ENCODE measurements around the gene GP9. TPM values are rescaled to one million over a fixed set of nuclear protein-coding genes. Genes with fewer than 3 reads are reported as not detected.
A peak's percentile ranks its signal among the peaks of the same experiment; 100 is the strongest.
"Not testable (repeated sequence)": the region's sequence is repeated elsewhere in the genome, so short reads cannot be mapped to it uniquely, and the experiment has no call there.

The GP9 gene
- total RNA-seq, 1 donor from 2014 or later, result not detected

DNA sequence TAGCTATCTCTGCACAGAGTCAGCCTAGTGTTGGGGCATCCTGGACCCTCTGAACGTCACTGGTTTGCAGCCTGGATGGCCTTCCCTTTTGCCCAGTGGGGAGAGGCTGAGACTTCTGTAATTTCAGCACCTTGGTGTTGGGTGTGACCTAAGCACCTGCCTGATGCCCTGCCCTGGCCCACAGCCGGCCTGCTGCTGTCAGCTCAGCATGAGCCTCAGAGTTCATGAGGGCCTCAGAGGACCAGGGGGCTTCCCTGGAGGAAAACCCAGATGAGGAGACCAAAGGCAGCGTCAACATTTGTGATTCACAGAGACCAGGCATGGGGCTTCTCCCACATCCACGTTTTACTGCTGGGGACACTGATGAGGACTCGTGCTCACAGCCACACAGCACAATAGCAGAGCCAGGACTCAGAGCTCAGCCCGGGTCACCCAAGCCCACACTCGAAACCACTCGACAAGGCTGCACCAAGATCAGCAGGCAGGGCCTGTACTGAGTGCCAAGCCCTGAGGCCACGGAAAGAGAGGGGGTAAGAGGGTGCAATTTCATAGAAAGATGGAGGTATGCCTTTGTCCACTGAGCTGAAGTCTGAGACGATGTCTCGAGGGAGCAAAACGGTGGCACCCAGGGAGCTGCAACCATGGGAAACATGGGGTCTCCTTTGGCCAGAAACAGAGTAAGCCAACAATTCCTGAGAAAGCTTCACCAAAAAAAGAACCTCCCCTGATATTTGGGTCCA, 9.9 kb upstream of the GP9 start:
- DNase-seq (ENCODE audit: low read depth in 2 of 2), result no peak

DNA sequence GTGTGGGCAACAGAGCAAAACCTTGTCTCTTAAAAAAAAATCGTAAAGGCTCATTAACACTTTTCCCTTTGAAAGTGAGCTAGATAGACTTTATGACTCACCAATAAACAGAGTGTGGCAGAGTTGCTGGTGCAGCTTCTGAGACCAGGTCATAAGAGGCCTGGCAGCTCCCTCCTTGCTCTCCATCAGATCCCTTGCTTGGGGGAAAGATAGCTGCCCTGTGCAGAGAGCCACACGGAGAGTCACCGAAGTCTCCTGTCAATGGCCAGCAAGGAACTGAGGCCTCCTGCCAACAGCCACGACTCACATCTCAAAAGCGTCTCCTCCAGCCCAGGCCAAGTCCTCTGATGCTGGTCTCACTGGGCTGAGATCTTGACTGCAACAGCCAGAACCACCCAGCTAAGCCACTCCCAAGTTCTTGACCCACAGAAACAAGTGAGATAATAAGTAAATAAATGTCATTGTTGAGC, 8.7 kb upstream of the GP9 start:
- DNase-seq (ENCODE audit: low read depth in 2 of 2), result no peak

DNA sequence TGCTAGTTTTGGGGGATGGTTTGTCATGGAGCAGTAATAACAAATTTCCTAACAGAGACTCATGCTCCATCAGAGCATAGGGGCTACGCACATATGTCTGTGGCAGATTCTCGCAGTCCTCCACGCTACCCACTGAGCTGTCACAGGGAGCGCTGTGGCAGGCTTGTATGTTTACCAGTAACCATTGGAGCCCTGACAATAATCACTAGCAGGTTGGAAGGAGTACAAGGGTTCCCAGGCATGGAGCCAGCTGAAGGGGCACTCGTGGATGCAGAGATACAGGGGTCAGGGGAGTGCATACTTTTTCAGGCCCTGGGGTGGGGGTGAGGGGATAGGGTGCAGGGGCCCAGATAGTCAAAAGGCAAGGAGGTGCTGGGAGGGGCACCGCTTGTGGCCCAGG, 7.9 kb upstream of the GP9 start:
- peak; percentile 16 to 95 for DNase-seq (ENCODE audit: low read depth in 2 of 2)

DNA sequence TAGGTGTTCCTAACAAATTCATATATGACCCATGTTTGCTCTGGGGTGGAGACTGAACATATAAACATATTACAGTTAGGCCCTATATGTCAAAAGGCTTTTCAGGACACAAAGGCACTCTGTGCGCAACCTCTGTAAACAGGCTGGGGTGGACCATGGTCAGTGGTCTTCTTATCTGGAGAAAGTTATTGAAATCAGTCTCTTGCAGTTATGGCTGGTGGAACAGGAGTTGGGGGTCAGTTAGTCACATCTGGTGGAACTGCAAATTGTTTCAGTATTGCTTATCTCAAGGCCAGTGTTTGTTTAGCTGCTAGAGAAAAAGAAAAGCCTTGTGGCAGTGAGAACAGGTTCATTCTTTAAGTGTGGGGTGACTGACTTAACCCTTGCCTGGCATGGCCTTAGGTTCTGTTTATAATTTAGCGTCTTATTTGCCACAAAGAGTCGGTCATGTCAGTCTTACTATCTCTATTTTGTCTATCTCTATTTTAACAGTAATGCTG, 5.9 kb upstream of the GP9 start:
- no peak for DNase-seq (ENCODE audit: low read depth in 2 of 2)

DNA sequence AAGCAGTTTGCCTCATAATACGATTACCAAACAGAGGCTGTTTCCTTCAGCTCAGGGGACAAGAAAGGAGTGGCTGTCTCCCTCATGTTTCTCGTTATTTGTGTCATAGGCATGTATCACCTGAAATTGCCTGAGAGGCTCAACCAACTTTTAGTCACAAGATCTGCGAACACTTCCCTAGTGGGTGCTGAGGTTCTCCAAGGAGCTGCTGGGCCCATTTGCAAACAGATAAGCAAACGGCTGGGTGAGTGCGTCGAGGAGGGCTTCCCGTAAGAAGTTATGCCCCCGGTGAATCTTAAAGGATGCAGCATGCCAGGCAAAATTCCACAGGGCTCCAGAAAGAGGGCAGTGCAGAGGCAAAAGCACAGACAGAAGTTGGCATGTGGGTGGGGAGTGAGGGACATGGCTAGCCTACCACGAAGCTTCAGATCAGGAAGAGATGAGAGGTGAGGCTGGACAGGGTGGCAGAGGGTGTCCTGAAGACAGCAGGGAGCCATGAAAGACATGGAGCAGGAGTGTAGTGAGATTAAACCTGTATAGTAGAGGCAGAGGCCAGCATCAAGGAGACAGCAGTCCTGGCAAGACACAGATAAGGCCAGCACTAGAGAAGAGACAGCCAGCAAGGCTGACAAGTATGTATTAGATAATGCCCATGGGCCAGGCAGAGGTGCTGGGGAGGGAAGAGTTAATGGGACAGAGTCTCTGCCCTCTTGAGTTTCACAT, 4.0 kb upstream of the GP9 start:
- no peak for DNase-seq (ENCODE audit: low read depth in 2 of 2)

DNA sequence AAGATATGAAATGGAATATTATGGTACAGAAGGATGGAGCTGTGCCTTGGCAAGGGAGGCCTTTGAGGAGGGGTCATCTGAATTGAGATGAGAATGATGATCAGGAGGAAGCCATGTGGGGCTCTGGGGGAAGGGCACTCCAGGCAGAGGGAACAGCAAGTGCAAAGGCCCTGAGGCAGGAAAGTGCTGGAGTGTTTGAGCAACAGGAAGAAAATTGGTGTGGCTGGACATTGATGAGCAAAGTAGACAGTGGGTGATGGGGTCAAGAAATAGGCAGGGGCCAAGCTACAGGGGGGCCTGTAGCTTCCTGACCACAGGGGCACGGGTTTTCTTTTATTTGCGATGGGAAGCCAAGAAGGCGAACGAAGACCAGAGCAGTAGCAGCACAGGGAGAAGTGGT, 3.3 kb upstream of the GP9 start:
- no peak for DNase-seq (ENCODE audit: low read depth in 2 of 2)

DNA sequence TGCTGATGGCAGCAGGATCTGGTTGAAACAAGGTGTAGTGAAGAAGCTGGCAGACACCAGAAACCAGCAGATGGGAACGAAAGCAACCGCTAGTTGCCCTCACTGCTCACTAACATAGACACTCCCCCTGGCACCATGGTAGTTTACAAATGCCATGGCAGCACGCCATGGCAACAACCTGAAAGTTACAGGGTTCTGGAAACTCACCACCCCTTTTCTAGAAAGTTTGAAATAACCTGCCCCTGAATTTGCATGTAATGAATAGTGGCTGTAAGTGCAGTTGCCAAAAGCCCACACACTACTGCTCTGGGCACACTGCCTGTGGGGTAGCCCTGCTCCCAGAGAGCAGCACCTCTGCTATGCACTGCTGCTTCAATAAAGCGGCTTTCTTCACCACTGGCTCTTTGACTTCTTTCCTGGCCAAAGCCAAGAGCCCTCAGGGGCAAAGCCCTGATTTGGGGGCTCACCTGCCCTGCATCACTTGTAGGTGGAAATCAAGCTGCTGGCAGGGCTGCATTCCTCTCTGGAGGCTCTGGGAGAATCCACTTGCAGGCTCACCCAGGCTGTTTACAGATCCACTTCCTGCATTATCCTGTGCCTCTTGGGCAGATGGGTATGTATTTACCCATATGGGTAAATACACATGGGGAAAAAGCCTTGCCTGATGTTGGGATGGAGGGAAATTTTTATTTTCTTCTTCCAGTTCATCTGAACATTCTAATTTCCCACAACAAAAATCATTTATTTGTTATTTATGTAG, 2.0 kb upstream of the GP9 start:
- DNase-seq (ENCODE audit: low read depth in 2 of 2), result no peak

DNA sequence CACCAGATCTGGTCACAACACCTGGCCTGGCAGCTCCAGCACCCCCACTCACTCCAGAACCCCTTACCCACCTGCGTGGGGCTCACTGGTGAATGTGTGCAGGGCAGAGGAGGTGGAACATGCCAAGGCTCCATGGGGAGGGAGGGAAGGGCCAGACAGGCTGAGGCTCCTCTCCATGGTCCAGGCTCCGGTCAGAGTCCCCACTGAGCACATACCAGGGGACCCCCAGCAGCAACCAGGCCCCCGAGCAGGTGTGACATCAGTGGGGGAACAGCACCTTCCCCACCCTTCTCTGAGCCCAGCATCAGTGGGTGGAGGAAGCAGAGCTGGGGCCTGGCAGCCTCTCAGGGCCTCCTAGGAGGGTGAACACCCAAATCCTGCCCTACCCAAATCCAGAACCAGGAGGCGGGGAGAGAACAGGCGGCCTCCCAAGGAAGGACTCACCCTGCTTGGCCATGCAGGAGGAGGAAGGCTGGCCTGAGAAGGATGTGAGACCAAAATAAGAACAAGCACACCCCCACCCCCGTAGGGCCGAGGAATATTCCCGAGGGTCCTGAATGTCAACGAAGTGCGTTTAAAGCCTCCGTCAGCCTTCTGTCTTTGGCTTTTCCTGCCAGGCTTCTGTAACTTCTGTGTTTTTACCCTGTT, 1.1 kb upstream of the GP9 start:
- DNase-seq (ENCODE audit: low read depth in 2 of 2), result no peak

DNA sequence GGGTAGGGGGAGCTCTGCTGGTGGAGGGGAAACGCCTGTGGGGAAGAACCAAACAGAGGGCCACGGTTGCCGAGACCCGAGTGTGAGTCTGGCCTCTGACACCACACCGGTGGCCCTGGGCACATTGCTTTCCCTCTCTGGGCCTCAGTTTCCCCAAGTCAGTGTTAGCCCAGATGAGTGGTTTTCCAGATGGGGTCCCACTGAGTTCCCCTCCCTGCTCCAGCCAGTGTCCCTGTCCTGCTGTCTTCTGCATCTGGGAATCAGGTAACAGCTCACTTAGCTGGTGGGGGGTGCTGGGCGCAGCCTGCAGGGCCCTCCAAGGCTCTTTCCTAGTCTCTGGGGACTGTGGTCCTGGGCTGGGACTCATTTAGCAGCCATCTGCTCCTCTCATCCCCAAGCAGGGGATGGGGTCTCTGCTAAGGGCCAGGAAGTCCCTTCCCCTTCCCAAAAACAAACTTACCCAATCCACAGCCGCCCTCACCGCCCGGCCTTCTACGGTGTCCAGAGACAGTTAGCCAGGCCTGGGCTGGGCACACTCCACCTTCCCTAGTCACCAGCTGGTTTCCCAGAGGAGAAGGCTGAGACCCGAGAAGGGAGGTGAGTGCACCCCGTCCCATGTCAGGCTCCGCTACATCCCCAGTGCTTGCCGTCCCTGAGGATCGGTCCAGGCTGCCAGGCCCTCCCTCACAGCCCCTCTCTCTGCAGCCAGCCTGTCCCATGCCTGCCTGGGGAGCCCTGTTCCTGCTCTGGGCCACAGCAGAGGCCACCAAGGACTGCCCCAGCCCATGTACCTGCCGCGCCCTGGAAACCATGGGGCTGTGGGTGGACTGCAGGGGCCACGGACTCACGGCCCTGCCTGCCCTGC, 676 bp downstream of the GP9 start:
- no peak for DNase-seq (ENCODE audit: low read depth in 2 of 2)

DNA sequence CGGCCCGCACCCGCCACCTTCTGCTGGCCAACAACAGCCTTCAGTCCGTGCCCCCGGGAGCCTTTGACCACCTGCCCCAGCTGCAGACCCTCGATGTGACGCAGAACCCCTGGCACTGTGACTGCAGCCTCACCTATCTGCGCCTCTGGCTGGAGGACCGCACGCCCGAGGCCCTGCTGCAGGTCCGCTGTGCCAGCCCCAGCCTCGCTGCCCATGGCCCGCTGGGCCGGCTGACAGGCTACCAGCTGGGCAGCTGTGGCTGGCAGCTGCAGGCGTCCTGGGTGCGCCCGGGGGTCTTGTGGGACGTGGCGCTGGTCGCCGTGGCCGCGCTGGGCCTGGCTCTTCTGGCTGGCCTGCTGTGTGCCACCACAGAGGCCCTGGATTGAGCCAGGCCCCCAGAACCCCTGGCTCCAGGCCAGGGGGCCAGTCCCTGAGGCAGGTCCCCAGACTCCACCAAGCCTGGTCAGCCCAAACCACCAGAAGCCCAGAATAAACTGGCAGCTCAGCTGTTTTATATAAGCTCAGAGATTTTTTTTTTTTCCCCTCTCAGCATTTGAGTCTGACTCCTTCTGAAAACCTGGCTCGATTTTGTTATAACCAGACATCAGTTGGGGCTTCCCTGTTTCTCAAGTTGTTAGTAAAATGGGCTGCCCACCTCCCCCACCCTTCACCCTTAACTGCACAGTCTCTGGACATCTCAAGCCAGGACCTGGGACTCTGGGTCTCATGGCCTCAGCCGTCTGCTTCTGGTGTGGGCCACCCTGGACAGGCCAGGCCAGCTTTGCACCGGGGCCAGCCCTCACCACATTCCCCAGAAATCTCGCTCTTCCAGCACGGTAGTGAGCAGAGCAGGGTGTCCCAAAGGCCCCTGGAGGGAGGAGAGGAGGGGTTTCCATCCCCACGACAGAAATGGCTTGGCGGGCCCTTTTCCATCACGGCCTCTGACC, 1.6 kb downstream of the GP9 start:
- no peak for DNase-seq (ENCODE audit: low read depth in 2 of 2)

DNA sequence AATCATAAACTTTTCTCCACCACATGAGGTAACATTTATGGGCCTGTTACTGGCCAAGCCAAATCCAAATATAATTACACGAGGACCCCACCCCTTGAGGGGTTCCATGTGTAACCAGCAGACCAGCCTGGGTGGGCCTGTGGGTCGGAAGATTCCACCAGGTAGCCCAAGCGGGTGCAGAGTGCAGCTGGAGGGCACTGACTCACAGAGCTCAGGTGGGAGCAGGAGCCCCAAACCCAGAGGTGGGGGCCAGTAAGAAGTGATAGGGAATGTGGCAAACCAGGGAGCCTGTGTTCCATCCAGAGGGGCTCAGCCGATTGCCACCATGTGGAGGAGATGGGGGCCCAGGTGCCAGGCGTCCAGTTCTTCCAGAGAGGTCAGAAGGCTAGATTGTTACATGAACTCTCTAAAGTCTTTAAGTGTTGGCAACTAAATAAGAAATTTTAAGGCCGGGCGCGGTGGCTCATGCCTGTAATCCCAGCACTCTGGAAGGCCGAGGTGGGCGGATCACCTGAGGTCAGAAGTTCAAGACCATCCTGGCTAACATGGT, 2.6 kb downstream of the GP9 start:
- DNase-seq (ENCODE audit: low read depth in 2 of 2), result no peak

DNA sequence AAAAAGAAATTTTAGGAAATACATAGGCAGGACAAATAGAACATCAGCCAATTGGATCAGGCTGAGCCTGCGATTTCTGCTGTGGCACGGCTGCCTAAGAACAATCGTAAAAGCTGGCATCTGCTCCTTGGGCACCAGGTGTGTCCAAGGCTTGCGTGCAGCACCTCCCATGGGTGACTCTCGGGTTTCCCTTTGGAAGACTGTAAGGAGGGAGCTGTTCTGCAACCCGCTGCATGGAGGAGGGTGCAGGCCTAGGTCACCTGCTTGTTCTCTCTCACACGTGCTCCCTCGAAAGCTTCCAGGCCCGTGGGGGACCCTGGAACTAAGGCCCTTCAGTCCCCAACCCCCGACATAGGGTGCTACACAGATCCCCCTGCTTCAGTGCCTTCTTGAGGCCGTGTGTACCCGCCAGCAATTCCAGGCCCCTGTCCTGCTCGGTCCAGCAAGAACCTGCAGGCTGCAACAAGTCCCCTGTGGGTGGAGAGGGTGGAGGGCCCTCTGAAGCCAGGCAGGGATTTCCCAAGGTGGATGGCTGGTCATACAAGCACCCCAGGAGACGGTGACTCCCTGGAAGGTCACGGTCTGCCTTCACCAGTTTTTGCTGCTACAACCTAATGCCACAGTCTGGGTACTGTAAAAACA, 3.4 kb downstream of the GP9 start:
- no peak for DNase-seq (ENCODE audit: low read depth in 2 of 2)

DNA sequence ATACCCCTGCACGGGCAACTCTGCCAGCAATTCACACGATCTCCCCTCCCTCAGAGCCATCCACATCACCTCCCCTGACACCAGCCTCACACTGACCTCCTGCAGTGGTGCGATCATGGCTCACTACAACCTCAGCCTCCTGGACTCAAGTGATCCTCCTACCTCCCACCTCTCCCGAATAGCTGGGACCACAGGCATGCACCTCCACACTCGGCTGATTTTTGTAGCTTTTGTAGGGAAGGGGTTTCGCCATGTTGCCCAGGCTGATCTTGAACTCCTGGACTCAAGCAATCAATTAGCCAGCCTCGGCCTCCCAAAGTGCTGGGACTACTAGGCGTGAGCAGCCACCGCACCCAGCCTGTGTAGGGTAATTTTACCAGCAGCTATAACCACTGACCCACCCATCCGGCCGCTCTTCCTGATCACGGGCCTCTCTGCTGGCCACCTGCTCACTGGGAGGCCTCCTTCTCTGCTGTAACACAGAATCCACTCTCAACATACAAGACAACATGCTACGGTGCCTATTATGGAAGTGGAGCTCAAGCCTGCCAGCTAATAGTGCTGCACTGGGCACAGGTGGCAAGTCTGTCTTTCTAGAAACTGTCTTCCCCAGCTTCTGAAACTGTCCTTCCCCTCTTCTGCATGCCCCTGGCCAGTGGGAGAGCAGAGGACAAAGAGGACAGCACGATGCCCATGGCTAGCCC, 4.6 kb downstream of the GP9 start:
- no peak for DNase-seq (ENCODE audit: low read depth in 2 of 2)

DNA sequence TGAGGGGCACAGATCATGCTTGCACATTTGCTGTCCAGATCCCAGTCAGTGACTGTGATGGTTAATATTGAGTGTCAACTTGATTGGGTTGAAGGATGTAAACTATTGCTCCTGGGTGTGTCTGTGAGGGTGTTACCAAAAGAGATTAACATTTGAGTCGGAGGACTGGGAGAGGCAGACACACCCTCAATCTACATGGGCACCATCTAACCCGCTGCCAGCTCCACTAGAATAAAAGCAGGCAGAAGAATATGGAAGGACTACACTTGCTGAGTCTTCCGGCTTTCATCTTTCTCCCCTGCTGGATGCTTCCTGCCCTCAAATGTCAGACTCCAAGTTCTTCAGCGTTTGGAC, 5.1 kb downstream of the GP9 start:
- no peak for DNase-seq (ENCODE audit: low read depth in 2 of 2)

DNA sequence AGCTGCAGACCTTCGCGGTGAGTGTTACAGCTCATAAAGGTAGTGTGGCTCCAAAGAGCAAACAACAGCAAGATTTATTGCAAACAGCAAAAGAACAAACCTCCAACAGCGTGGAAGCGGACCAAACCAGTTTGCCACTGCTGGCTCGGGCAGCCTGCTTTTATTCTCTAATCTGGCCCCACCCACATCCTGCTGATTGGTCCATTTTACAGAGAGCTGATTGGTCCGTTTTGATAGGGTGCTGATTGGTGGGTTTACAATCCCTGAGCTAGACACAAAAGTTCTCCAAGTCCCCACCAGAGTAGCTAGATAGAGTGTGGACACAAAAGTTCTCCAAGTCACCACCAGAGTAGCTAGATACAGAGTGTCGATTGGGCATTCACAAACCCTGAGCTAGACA, 7.1 kb downstream of the GP9 start:
- not testable (repeated sequence) for DNase-seq (ENCODE audit: low read depth in 2 of 2)

DNA sequence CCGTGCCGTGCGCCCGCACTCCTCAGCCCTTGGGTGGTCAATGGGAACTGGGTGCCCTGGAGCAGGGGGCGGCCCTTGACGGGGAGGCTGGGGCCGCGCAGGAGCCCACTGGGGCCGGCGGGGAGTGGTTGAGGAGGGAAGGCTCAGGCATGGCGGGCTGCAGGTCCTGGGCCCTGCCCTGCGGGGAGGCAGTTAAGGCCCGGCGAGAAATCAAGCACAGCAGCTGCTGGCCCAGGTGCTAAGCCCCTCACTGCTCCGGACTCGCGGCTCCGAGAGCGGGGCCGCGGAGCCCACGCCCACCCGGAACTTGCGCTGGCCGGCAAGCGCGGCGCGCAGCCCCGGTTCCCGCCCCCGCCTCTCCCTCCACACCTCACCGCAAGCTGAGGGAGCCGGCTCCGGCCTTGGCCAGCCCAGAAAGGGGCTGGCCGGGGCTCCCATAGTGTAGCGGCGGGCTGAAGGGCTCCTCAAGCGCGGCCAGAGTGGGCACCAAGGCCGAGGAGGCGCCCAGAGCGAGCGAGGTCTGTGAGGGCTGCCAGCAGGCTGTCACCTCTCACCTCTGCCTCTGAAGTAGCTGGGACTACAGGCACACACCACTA, 7.8 kb downstream of the GP9 start:
- peak; percentile 30 to 66 for DNase-seq (ENCODE audit: low read depth in 2 of 2)

DNA sequence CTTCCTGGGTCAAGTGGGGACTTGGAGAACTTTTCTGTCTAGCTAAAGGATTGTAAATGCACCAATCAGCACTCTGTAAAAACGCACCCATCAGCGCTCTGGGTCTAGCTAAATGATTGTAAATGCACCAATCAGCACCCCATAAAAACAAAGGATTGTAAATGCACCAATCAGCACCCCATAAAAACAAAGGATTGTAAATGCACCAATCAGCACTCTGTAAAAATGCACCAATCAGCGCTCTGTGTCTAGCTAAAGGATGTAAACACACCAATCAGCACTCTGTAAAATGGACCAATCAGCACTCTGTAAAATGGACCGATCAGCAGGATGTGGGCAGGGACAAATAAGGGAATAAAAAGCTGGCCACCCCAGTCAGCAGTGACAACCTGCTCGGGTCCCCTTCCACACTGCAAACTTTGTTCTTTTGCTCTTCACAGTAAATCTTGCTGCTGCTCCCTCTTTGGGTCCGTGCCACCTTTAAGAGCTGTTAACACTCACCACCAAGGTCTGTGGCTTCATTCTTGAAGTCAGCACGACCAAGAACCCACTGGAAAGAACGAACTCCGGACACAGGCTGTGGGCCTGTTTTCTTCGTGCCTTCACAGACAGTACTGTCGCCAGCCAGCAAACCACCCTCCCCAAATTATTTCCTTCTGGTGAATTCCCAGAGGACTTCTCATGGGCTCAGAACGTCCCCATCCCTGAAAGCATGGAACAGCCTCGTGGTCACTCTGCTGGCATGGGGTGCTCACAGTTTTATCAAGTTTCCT, 8.9 kb downstream of the GP9 start:
- not testable (repeated sequence) for DNase-seq (ENCODE audit: low read depth in 2 of 2)

Data from lung microvascular endothelial cell (primary cell).